HCT116 (cell line): Measurements from ENCODE around the gene ZBTB5. TPM values are rescaled to one million over a fixed set of nuclear protein-coding genes. Genes with fewer than 3 reads are reported as not detected.

Experiments used
- ATAC-seq: fragments of 200-7000 bp; cut with Tn5 transposase; 2 replicates; pipeline ENCODE4 v1.9.1; 2020; ENCODE audit warnings: mild to moderate bottlenecking, moderate library complexity
- BruUV-seq: library from RNA; stranded (reverse); fragments of 400-500 nt; replicated peaks from 2 replicates; lab custom pipeline; 2021; lab: Mats Ljungman, UMichigan
- CTCF ChIA-PET: fragments of 300-600 bp; sonication (Branson Sonifier 250); formaldehyde crosslinking; loops from one replicate; lab custom pipeline; 2021; ENCODE audit warnings: antibody characterized with exemption; lab: Charles Lee
- POLR2A ChIA-PET: fragments of 300-600, 350-600 bp; sonication (Branson Sonifier 250); formaldehyde crosslinking; loops from one replicate; lab custom pipeline; 2021; ENCODE audit warnings: antibody characterized with exemption; lab: Charles Lee
- RAD21 ChIA-PET, 2 experiments: fragments of 300-600 bp; sonication (Branson Sonifier 250); formaldehyde crosslinking; loops; one replicate each; lab custom pipeline; 2023; ENCODE audit warnings: low total read pairs in 2 of 2; ENCODE audit not compliant: uncharacterized antibody in 2 of 2, unreplicated experiment in 2 of 2, low non-redundant PET in 1 of 2; lab: Charles Lee
- DNase-seq: peaks from one replicate; pipeline ENCODE4 v3.0.0-alpha.2; 2010; ENCODE audit warnings: low read depth, low spot score
- H2AFZ ChIP-seq: fragments of 200-600 bp; shearing (Covaris generic), sonication (generic); 2 replicates; pipeline ENCODE4 v1.6.1; 2017; ENCODE audit warnings: low read depth, mixed run types, mixed read lengths, antibody characterized with exemption, low read length; ENCODE audit not compliant: poor library complexity, severe bottlenecking
- H3K27ac ChIP-seq: 2 replicates; pipeline ENCODE4 v1.5.1; 2012; ENCODE audit warnings: low read depth, low read length
- H3K27me3 ChIP-seq: fragments of 200-600 bp; sonication (generic); 2 replicates; pipeline ENCODE4 v1.6.1; 2016; ENCODE audit warnings: mixed run types, low read length, mixed read lengths; ENCODE audit not compliant: insufficient read depth
- H3K36me3 ChIP-seq, 2 experiments: fragments of 200-500 bp in 1 of 2; fragments of 200-600 bp in 1 of 2; sonication (Bioruptor generic) in 1 of 2; sonication (generic) in 1 of 2; 2 replicates each; pipeline versions ENCODE4 v1.5.1 to v1.6.1; 2014 to 2016; ENCODE audit warnings: low read length in 2 of 2, inconsistent platforms in 1 of 2, mixed read lengths in 1 of 2, mixed run types in 1 of 2; ENCODE audit not compliant: insufficient read depth in 2 of 2, control insufficient read depth in 1 of 2
- H3K4me1 ChIP-seq, 2 experiments: fragments of 200-600 bp in 1 of 2; sonication (generic) in 1 of 2; 2 replicates each; pipeline versions ENCODE4 v1.5.1 to v1.6.1; 2012 to 2017; ENCODE audit warnings: low read length in 2 of 2, inconsistent platforms in 1 of 2, mild to moderate bottlenecking in 1 of 2, mixed read lengths in 1 of 2, mixed run types in 1 of 2, moderate library complexity in 1 of 2; ENCODE audit not compliant: insufficient read depth in 2 of 2, control insufficient read depth in 1 of 2
- H3K4me2 ChIP-seq: fragments of 200-600 bp; sonication (generic); 2 replicates; pipeline ENCODE4 v1.6.1; 2017; ENCODE audit warnings: mixed run types, low read length, mixed read lengths
- H3K4me3 ChIP-seq, 2 experiments: fragments of 200-600 bp in 1 of 2; sonication (generic) in 1 of 2; replicated peaks in 1 of 2; 2 replicates each; pipeline ENCODE4 v1.5.1; 2011 to 2016; ENCODE audit warnings: low read length in 2 of 2, control low read depth in 1 of 2, low read depth in 1 of 2, mild to moderate bottlenecking in 1 of 2, mixed read lengths in 1 of 2, mixed run types in 1 of 2
- H3K79me2 ChIP-seq: fragments of 200-600 bp; sonication (generic); 2 replicates; pipeline ENCODE4 v1.6.1; 2017; ENCODE audit warnings: mild to moderate bottlenecking, mixed run types, low read length, moderate library complexity, mixed read lengths; ENCODE audit not compliant: insufficient read depth
- H3K9ac ChIP-seq: fragments of 200-600 bp; sonication (generic); 2 replicates; pipeline ENCODE4 v1.6.1; 2016; ENCODE audit warnings: low read length, mixed read lengths
- H3K9me2 ChIP-seq: fragments of 200-600 bp; sonication (generic), shearing (Covaris generic); 2 replicates; pipeline ENCODE4 v1.6.1; 2017; ENCODE audit warnings: mixed run types, mild to moderate bottlenecking, moderate library complexity; ENCODE audit not compliant: insufficient read depth
- H3K9me3 ChIP-seq, 2 experiments: fragments of 200-500 bp in 1 of 2; fragments of 200-600 bp in 1 of 2; sonication (Bioruptor generic) in 1 of 2; sonication (generic) in 1 of 2; 2 replicates each; pipeline ENCODE4 v1.6.1; 2014 to 2017; ENCODE audit warnings: low read length in 2 of 2, mixed read lengths in 2 of 2, inconsistent platforms in 1 of 2, low read depth in 1 of 2, mild to moderate bottlenecking in 1 of 2, mixed run types in 1 of 2, moderate library complexity in 1 of 2; ENCODE audit not compliant: control insufficient read depth in 1 of 2, insufficient read depth in 1 of 2
- H4K20me1 ChIP-seq: fragments of 200-600 bp; sonication (generic), shearing (Covaris generic); 2 replicates; pipeline ENCODE4 v1.6.1; 2017; ENCODE audit warnings: mixed run types, mild to moderate bottlenecking, moderate library complexity; ENCODE audit not compliant: insufficient read depth
- RAD21 ChIP-seq: IDR thresholded peaks from 2 replicates; pipeline ENCODE4 v1.6.1; 2012; ENCODE audit warnings: low read depth, mild to moderate bottlenecking
- SIN3A ChIP-seq: IDR thresholded peaks from 2 replicates; pipeline ENCODE4 v1.6.1; 2012; ENCODE audit warnings: low read depth
- YY1 ChIP-seq: IDR thresholded peaks from 2 replicates; pipeline ENCODE4 v1.6.1; 2011; ENCODE audit warnings: low read length, low read depth, moderate library complexity, mild to moderate bottlenecking; ENCODE audit not compliant: insufficient replicate concordance; ENCODE audit errors: extremely low read depth
- ZFX ChIP-seq: fragments of 450-650 bp; IDR thresholded peaks from 2 replicates; pipeline ENCODE4 v1.6.1; 2017
- intact Hi-C: fragments of 100-400 bp; cut with micrococcal nuclease; formaldehyde crosslinking; loops from 2 replicates; pipeline ENCODE4 v1.10.0; 2022
- total RNA-seq: library from RNA; stranded (reverse); gene quantifications from one replicate; pipeline ENCODE4 v1.2.1, GENCODE V29; 2021; ENCODE audit not compliant: unreplicated experiment
- TF ChIP-seq, protein P1 (sequence below), 3 experiments: fragments of 200-600 bp in 1 of 3; sonication (generic) in 1 of 3; IDR thresholded peaks in 2 of 3; conservative IDR thresholded peaks in 1 of 3; 2 replicates each; pipeline ENCODE4 v1.5.1; 2012 to 2017; ENCODE audit warnings: low read depth in 2 of 3, low read length in 2 of 3, antibody characterized with exemption in 1 of 3, borderline replicate concordance in 1 of 3, control low read depth in 1 of 3, mild to moderate bottlenecking in 1 of 3, mixed read lengths in 1 of 3, mixed run types in 1 of 3, moderate library complexity in 1 of 3; ENCODE audit not compliant: insufficient read depth in 1 of 3

The ZBTB5 gene
- total RNA-seq, 1 experiment from 2014 or later = 22.3 TPM

DNA sequence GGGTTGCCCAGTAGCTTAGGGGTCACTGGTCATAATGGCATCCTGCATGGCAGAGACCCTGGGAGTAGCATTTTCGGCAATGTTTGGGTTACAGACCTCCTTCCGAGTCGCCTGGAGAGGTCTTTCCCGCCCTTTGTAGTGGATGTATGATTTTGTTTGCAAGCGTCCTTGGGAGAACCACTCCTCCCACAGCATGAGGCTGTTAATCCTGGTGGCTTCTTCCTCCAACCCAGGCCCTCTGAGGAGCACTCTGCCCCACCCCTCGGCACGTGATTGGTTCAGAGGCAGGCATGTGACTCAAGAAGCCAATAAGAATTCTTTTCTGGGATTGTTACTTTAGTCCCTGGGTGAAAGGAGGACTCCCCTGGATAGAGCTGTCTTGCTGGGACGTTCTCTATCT is 73.0 kb downstream of the ZBTB5 start (continued):
- TF ChIP-seq YY1 = no peak
- no peak for TF ChIP-seq ZFX

DNA sequence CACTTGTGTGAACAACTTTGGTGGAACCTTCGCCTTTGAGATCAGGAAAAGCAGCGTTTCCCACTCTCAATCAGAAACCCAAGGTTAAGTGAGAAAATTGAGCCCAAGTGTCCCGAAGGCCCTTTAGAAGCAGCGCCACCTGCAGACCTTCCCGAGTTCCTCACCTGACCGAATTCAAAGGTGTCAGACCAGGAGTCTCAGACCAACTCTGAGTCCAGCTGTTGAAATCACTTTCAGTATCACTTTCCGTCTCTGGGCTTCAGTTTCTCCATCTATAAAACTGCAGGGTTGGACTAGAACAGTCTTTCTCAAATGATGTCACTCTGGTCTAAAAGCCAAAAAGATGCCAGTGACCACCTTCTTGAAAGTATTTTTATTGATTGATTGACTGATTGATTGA is 74.5 kb downstream of the ZBTB5 start:
- ATAC-seq = peak; percentile 86
- Histone ChIP-seq H2AFZ (no peak overlapping the region), H4K20me1 (no peaks in the 10 kb centered on the region), H3K9ac (no peak overlapping the region), H3K9me3 (no peaks in the 10 kb centered on the region), H3K9me2 (no peaks in the 10 kb centered on the region), H3K27me3 (no peaks in the 10 kb centered on the region), H3K36me3 (no peaks in the 10 kb centered on the region), H3K79me2 (no peaks in the 10 kb centered on the region), H3K4me3 (no peak overlapping the region), H3K4me1 (peaks cover 0 to 5% of the 10 kb centered on the region in 2 experiments; a peak in 1 of 4 replicates), H3K27ac (no peak overlapping the region), H3K4me2 (no peak overlapping the region)
- TF ChIP-seq SIN3A = no peak
- TF ChIP-seq, protein P1, sequence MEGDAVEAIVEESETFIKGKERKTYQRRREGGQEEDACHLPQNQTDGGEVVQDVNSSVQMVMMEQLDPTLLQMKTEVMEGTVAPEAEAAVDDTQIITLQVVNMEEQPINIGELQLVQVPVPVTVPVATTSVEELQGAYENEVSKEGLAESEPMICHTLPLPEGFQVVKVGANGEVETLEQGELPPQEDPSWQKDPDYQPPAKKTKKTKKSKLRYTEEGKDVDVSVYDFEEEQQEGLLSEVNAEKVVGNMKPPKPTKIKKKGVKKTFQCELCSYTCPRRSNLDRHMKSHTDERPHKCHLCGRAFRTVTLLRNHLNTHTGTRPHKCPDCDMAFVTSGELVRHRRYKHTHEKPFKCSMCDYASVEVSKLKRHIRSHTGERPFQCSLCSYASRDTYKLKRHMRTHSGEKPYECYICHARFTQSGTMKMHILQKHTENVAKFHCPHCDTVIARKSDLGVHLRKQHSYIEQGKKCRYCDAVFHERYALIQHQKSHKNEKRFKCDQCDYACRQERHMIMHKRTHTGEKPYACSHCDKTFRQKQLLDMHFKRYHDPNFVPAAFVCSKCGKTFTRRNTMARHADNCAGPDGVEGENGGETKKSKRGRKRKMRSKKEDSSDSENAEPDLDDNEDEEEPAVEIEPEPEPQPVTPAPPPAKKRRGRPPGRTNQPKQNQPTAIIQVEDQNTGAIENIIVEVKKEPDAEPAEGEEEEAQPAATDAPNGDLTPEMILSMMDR (IDR thresholded peaks at IDR 0.05 in 2 of 3, conservative IDR thresholded peaks at IDR 0.05 in 1 of 3; ENCODE audit: borderline replicate concordance in 1 of 3, insufficient read depth in 1 of 3, low read depth in 2 of 3, low read length in 2 of 3) = peak; percentile 44 to 83 (median 77); a peak in 5 of 6 replicates
- peak; percentile 65 for TF ChIP-seq RAD21
- peak; percentile 26 for DNase-seq
- no TSS peak for BruUV-seq
- CTCF ChIA-PET = interaction anchor here (0.7 to 1.0 kb wide), 3 partner anchors 98 to 518 kb away, joined by 3 to 4 read pairs (median 4); no protein-coding TSS in a partner anchor
- POLR2A ChIA-PET = no interaction called here
- intact Hi-C loops = loop anchor here (2.0 to 10.0 kb wide), 2 partner anchors 394 to 516 kb away; no protein-coding TSS in a partner anchor
- RAD21 ChIA-PET = no interaction called here

Other genes with a start within 250 kb of the ZBTB5 start
- gene GRHPR, start 42.8 kb downstream of the ZBTB5 start, total RNA-seq = 106 TPM
- 60.9 TPM for gene POLR1E, start 20.5 kb upstream of the ZBTB5 start, total RNA-seq
- 5.3 TPM for gene FBXO10, start 110.9 kb upstream of the ZBTB5 start, total RNA-seq
- 161 TPM for gene TOMM5, start 127.1 kb upstream of the ZBTB5 start, total RNA-seq
- 0.52 TPM for gene FRMPD1, start 185.5 kb upstream of the ZBTB5 start, total RNA-seq